HepG2 (cell line): Measurements from ENCODE around the gene CEP68. TPM values are rescaled to one million over a fixed set of nuclear protein-coding genes. Genes with fewer than 3 reads are reported as not detected.

Source experiments
- CBX1 ChIP-seq: IDR thresholded peaks from one replicate; pipeline ENCODE4 v1.6.1; 2016; ENCODE audit warnings: antibody characterized with exemption, low read depth
- EHMT2 ChIP-seq: fragments of 200-600 bp; sonication (generic); IDR thresholded peaks from 2 replicates; pipeline ENCODE4 v1.7.0; 2017; ENCODE audit warnings: antibody characterized with exemption, low read depth, low read length, borderline replicate concordance
- GMEB1 ChIP-seq: sonication (generic); formaldehyde crosslinking; IDR thresholded peaks from 2 replicates; pipeline ENCODE4 v1.5.1; 2020; ENCODE audit warnings: missing genetic modification reagents, mild to moderate bottlenecking, borderline replicate concordance
- MIER3 ChIP-seq: IDR thresholded peaks from 2 replicates; pipeline ENCODE4 v1.6.1; 2016; ENCODE audit warnings: missing compliant biosample characterization, borderline replicate concordance
- PHF20 ChIP-seq: sonication (generic); formaldehyde crosslinking; IDR thresholded peaks from 2 replicates; pipeline ENCODE4 v1.5.0; 2020; ENCODE audit warnings: mild to moderate bottlenecking, missing genetic modification reagents
- RBAK ChIP-seq: sonication (generic); formaldehyde crosslinking; IDR thresholded peaks from 2 replicates; pipeline ENCODE4 v1.5.1; 2020; ENCODE audit warnings: mild to moderate bottlenecking, missing genetic modification reagents
- SP1 ChIP-seq, 2 experiments: fragments of 450-650 bp in 1 of 2; sonication (generic) in 1 of 2; formaldehyde crosslinking in 1 of 2; IDR thresholded peaks; 2 replicates each; pipeline versions ENCODE4 v1.4.0 to v1.6.1; 2016 to 2020; ENCODE audit warnings: missing genetic modification reagents in 1 of 2
- TAF1 ChIP-seq: sonication (generic); formaldehyde crosslinking; IDR thresholded peaks from 2 replicates; pipeline ENCODE4 v1.4.0; 2020; ENCODE audit warnings: missing genetic modification reagents
- ZKSCAN1 ChIP-seq: fragments of 150-350 bp; IDR thresholded peaks from 2 replicates; pipeline ENCODE4 v1.6.1; 2014; ENCODE audit warnings: low read length
- ZMAT3 ChIP-seq: sonication (generic); formaldehyde crosslinking; conservative IDR thresholded peaks from 2 replicates; pipeline ENCODE4 v1.7.0; 2021; ENCODE audit warnings: missing genetic modification reagents
- ZNF292 ChIP-seq: sonication (generic); formaldehyde crosslinking; IDR thresholded peaks from 2 replicates; pipeline ENCODE4 v1.8.1; 2022; ENCODE audit warnings: mild to moderate bottlenecking, low read depth, missing genetic modification reagents, borderline replicate concordance
- ZNF446 ChIP-seq: sonication (generic); formaldehyde crosslinking; IDR thresholded peaks from 2 replicates; pipeline ENCODE4 v1.5.0; 2020; ENCODE audit warnings: mild to moderate bottlenecking, missing genetic modification reagents
- ZNF567 ChIP-seq: sonication (generic); formaldehyde crosslinking; IDR thresholded peaks from 2 replicates; pipeline ENCODE4 v1.8.1; 2023; ENCODE audit warnings: mild to moderate bottlenecking, missing genetic modification reagents, borderline replicate concordance
- ZNF775 ChIP-seq: sonication (generic); formaldehyde crosslinking; IDR thresholded peaks from 2 replicates; pipeline ENCODE4 v1.4.0; 2020; ENCODE audit warnings: missing genetic modification reagents, mild to moderate bottlenecking, moderate library complexity, borderline replicate concordance
- ZNF83 ChIP-seq: sonication (generic); formaldehyde crosslinking; IDR thresholded peaks from 2 replicates; pipeline ENCODE4 v1.4.0; 2020; ENCODE audit warnings: missing genetic modification reagents, mild to moderate bottlenecking, borderline replicate concordance
- polyA plus RNA-seq, 8 experiments: library from polyadenylated mRNA; depleted of rRNA in 3 of 8; stranded (reverse) in 7 of 8; unstranded in 1 of 8; fragments of >200 nt; fragmentation: Illumina TruSeq in 4 of 8; extraction: Trizol in 4 of 8; gene quantifications; 2 replicates each; pipeline versions ENCODE4 v1.2.1 to v1.2.3, GENCODE V29; 2011 to 2016; ENCODE audit warnings: low read depth in 4 of 8, missing spikeins in 1 of 8, mixed read lengths in 1 of 8; ENCODE audit not compliant: insufficient read depth in 1 of 8
- total RNA-seq, 5 experiments: library from RNA; depleted of rRNA; stranded (reverse); fragments of >200 nt; fragmentation: Illumina TruSeq; extraction: Trizol; gene quantifications; 2 replicates each; pipeline ENCODE4 v1.2.3, GENCODE V29; 2016; ENCODE audit warnings: low read depth in 1 of 5
- TF ChIP-seq, protein P1 (sequence below): sonication (generic); formaldehyde crosslinking; IDR thresholded peaks from 2 replicates; pipeline ENCODE4 v1.5.1; 2020; ENCODE audit warnings: mild to moderate bottlenecking, missing genetic modification reagents
- TF ChIP-seq, protein P2 (sequence below): sonication (generic); formaldehyde crosslinking; IDR thresholded peaks from 2 replicates; pipeline ENCODE4 v1.4.0; 2020; ENCODE audit warnings: missing genetic modification reagents
- TF ChIP-seq, protein P3 (sequence below): sonication (generic); formaldehyde crosslinking; IDR thresholded peaks from 2 replicates; pipeline ENCODE4 v1.5.0; 2020; ENCODE audit warnings: missing genetic modification reagents

Gene CEP68
- total and polyA plus RNA-seq, 2 of the 13 experiments (the other 11 are each of a cell fraction or from before 2014, with no cell fraction given), result 5.7 to 9.3 TPM

- TF ChIP-seq, protein P1, sequence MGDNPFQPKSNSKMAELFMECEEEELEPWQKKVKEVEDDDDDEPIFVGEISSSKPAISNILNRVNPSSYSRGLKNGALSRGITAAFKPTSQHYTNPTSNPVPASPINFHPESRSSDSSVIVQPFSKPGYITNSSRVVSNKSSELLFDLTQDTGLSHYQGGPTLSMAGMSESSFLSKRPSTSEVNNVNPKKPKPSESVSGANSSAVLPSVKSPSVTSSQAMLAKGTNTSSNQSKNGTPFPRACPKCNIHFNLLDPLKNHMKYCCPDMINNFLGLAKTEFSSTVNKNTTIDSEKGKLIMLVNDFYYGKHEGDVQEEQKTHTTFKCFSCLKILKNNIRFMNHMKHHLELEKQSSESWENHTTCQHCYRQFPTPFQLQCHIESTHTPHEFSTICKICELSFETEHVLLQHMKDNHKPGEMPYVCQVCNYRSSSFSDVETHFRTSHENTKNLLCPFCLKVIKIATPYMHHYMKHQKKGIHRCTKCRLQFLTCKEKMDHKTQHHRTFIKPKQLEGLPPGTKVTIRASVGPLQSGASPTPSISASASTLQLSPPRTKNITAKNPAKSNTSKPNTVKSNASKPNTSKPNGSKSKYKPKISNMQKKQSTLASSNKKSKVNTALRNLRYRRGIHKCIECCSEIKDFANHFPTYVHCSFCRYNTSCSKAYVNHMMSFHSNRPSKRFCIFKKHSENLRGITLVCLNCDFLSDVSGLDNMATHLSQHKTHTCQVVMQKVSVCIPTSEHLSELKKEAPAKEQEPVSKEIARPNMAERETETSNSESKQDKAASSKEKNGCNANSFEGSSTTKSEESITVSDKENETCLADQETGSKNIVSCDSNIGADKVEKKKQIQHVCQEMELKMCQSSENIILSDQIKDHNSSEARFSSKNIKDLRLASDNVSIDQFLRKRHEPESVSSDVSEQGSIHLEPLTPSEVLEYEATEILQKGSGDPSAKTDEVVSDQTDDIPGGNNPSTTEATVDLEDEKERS (CRISPR knock-in tag), result peak; percentile 51; the same call in 1 of the 2 replicates
- TF ChIP-seq ZNF83 (no peak), GMEB1 (CRISPR knock-in tag) (peak; percentile 74; the same call in 1 of the 2 replicates), ZMAT3 (CRISPR knock-in tag) (no peak), ZNF292 (CRISPR knock-in tag) (peak; percentile 95; the same call in 1 of the 2 replicates), MIER3 (CRISPR knock-in tag) (no peak), TAF1 (CRISPR knock-in tag) (no peak), ZNF567 (no peak), ZNF775 (CRISPR knock-in tag) (no peak), EHMT2 (no peak), ZNF446 (no peak), RBAK (CRISPR knock-in tag) (no peak), CBX1 (no peak), SP1 (IDR thresholded peaks at IDR 0.05) (no peak), SP1 (CRISPR knock-in tag; IDR thresholded peaks at IDR 0.05) (no peak), PHF20 (CRISPR knock-in tag) (peak; percentile 1; the same call in 1 of the 2 replicates), ZKSCAN1 (no peak)
- TF ChIP-seq, protein P2, sequence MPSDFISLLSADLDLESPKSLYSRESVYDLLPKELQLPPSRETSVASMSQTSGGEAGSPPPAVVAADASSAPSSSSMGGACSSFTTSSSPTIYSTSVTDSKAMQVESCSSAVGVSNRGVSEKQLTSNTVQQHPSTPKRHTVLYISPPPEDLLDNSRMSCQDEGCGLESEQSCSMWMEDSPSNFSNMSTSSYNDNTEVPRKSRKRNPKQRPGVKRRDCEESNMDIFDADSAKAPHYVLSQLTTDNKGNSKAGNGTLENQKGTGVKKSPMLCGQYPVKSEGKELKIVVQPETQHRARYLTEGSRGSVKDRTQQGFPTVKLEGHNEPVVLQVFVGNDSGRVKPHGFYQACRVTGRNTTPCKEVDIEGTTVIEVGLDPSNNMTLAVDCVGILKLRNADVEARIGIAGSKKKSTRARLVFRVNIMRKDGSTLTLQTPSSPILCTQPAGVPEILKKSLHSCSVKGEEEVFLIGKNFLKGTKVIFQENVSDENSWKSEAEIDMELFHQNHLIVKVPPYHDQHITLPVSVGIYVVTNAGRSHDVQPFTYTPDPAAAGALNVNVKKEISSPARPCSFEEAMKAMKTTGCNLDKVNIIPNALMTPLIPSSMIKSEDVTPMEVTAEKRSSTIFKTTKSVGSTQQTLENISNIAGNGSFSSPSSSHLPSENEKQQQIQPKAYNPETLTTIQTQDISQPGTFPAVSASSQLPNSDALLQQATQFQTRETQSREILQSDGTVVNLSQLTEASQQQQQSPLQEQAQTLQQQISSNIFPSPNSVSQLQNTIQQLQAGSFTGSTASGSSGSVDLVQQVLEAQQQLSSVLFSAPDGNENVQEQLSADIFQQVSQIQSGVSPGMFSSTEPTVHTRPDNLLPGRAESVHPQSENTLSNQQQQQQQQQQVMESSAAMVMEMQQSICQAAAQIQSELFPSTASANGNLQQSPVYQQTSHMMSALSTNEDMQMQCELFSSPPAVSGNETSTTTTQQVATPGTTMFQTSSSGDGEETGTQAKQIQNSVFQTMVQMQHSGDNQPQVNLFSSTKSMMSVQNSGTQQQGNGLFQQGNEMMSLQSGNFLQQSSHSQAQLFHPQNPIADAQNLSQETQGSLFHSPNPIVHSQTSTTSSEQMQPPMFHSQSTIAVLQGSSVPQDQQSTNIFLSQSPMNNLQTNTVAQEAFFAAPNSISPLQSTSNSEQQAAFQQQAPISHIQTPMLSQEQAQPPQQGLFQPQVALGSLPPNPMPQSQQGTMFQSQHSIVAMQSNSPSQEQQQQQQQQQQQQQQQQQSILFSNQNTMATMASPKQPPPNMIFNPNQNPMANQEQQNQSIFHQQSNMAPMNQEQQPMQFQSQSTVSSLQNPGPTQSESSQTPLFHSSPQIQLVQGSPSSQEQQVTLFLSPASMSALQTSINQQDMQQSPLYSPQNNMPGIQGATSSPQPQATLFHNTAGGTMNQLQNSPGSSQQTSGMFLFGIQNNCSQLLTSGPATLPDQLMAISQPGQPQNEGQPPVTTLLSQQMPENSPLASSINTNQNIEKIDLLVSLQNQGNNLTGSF, result no peak; the same call in 1 of the 2 replicates
- TF ChIP-seq, protein P3, sequence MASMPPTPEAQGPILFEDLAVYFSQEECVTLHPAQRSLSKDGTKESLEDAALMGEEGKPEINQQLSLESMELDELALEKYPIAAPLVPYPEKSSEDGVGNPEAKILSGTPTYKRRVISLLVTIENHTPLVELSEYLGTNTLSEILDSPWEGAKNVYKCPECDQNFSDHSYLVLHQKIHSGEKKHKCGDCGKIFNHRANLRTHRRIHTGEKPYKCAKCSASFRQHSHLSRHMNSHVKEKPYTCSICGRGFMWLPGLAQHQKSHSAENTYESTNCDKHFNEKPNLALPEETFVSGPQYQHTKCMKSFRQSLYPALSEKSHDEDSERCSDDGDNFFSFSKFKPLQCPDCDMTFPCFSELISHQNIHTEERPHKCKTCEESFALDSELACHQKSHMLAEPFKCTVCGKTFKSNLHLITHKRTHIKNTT (CRISPR knock-in tag), result no peak
Measured at GRCh38 chr2:65055422-65056214, 598 bp upstream of the CEP68 start (continued).
